T follicular helper cell (primary cell): ENCODE results near the gene IFNAR2.
"Not testable (repeated sequence)": the region's sequence is repeated elsewhere in the genome, so short reads cannot be mapped to it uniquely, and the experiment has no call there.

ENCODE experiments used
- DNase-seq: peaks from one replicate; pipeline ENCODE4 v3.0.0-alpha.2; 2020; ENCODE audit warnings: low read depth

Gene IFNAR2

GRCh38 chr21:33244082-33244778, 14.5 kb downstream of the IFNAR2 start:
- DNase-seq = no peak

- no peak for DNase-seq
These were observed 15.0 kb downstream of the IFNAR2 start for GRCh38 chr21:33244779-33245105.

GRCh38 chr21:33245289-33245918, 15.7 kb downstream of the IFNAR2 start:
- no peak for DNase-seq

GRCh38 chr21:33246506-33246905, 16.8 kb downstream of the IFNAR2 start:
- no peak for DNase-seq

GRCh38 chr21:33246963-33247362, 17.2 kb downstream of the IFNAR2 start:
- no peak for DNase-seq

- no peak for DNase-seq
These were observed 17.9 kb downstream of the IFNAR2 start for GRCh38 chr21:33247599-33247998.

- no peak for DNase-seq
These were observed 19.7 kb downstream of the IFNAR2 start for GRCh38 chr21:33249331-33250002.

GRCh38 chr21:33251119-33251518, 21.4 kb downstream of the IFNAR2 start:
- no peak for DNase-seq

- DNase-seq = not testable (repeated sequence)
These were observed 23.6 kb downstream of the IFNAR2 start for GRCh38 chr21:33253382-33253781.

GRCh38 chr21:33254766-33255165, 25.0 kb downstream of the IFNAR2 start:
- DNase-seq = no peak

GRCh38 chr21:33255404-33255803, 25.7 kb downstream of the IFNAR2 start:
- DNase-seq = no peak

GRCh38 chr21:33256019-33256418, 26.3 kb downstream of the IFNAR2 start:
- no peak for DNase-seq

- DNase-seq = no peak
These were observed 27.5 kb downstream of the IFNAR2 start for GRCh38 chr21:33257094-33257803.

GRCh38 chr21:33258475-33258874, 28.7 kb downstream of the IFNAR2 start:
- no peak for DNase-seq

GRCh38 chr21:33259428-33259827, 29.7 kb downstream of the IFNAR2 start:
- no peak for DNase-seq

- DNase-seq = no peak
These were observed 30.3 kb downstream of the IFNAR2 start for GRCh38 chr21:33259995-33260394.

GRCh38 chr21:33261635-33262034, 31.9 kb downstream of the IFNAR2 start:
- DNase-seq = no peak

GRCh38 chr21:33262921-33263320, 33.2 kb downstream of the IFNAR2 start:
- DNase-seq = no peak

- DNase-seq = no peak
These were observed 34.8 kb downstream of the IFNAR2 start for GRCh38 chr21:33264561-33264960.

- no peak for DNase-seq
These were observed 35.9 kb downstream of the IFNAR2 start for GRCh38 chr21:33265664-33266049.

GRCh38 chr21:33266050-33266788, 36.5 kb downstream of the IFNAR2 start, which contains the start of gene IL10RB:
Gene IL10RB (plus strand): TSS chr21:33266367. CDS start chr21:33266466, 99 bp downstream.
- peak; percentile 67 for DNase-seq

GRCh38 chr21:33266789-33267135, 37.0 kb downstream of the IFNAR2 start:
- no peak for DNase-seq
